H1 (cell line): ENCODE measurements around the gene AGPS.

Experiments
- CBX8 ChIP-seq: fragments of 300-800, 300-1000 bp; sonication (generic); IDR thresholded peaks from 2 replicates; pipeline ENCODE4 v1.7.1; 2016; ENCODE audit warnings: low read depth, low read length, borderline replicate concordance
- CTCF ChIP-seq, 3 experiments: IDR thresholded peaks; 1 replicate in 2 of 3; 2 replicates in 1 of 3; pipeline versions ENCODE4 v1.5.1 to v1.6.1; 2011; ENCODE audit warnings: low read length in 3 of 3, mild to moderate bottlenecking in 3 of 3, inconsistent platforms in 2 of 3, low read depth in 1 of 3, moderate library complexity in 1 of 3; ENCODE audit not compliant: insufficient read depth in 1 of 3; ENCODE audit errors: control extremely low read depth in 1 of 3
- EGR1 ChIP-seq: IDR thresholded peaks from 2 replicates; pipeline ENCODE4 v1.6.1; 2011; ENCODE audit warnings: low read depth, low read length, borderline replicate concordance
- EP300 ChIP-seq, 2 experiments: IDR thresholded peaks; 1 replicate in 1 of 2; 2 replicates in 1 of 2; pipeline ENCODE4 v1.6.1; 2011 to 2012; ENCODE audit warnings: low read depth in 2 of 2, low read length in 2 of 2, mild to moderate bottlenecking in 2 of 2, borderline replicate concordance in 1 of 2, inconsistent platforms in 1 of 2, moderate library complexity in 1 of 2
- EZH2 ChIP-seq: fragments of 200-600 bp; sonication (generic); IDR thresholded peaks from 2 replicates; pipeline ENCODE4 v1.7.1; 2012; ENCODE audit warnings: low read depth, mild to moderate bottlenecking, moderate library complexity, low read length, inconsistent platforms; ENCODE audit not compliant: severe bottlenecking
- MAFK ChIP-seq: IDR thresholded peaks from 2 replicates; pipeline ENCODE4 v1.6.1; 2012; ENCODE audit warnings: low read depth, mild to moderate bottlenecking, improper control_type of control experiment, low read length
- POLR2A ChIP-seq, 2 experiments: IDR thresholded peaks; 1 replicate in 1 of 2; 2 replicates in 1 of 2; pipeline ENCODE4 v1.6.1; 2011; ENCODE audit warnings: low read depth in 2 of 2, low read length in 2 of 2, mild to moderate bottlenecking in 2 of 2; ENCODE audit errors: control extremely low read depth in 1 of 2
- POLR2AphosphoS5 ChIP-seq: IDR thresholded peaks from 2 replicates; pipeline ENCODE4 v1.6.1; 2011; ENCODE audit warnings: low read depth, low read length
- RBBP5 ChIP-seq: IDR thresholded peaks from 2 replicates; pipeline ENCODE4 v1.7.1; 2012; ENCODE audit warnings: low read depth, mild to moderate bottlenecking, inconsistent platforms, low read length, moderate library complexity, borderline replicate concordance
- RNF2 ChIP-seq: fragments of 200-900, 300-1000 bp; sonication (generic); IDR thresholded peaks from 2 replicates; pipeline ENCODE4 v1.7.1; 2016; ENCODE audit warnings: borderline replicate concordance, low read depth, mild to moderate bottlenecking, antibody characterized with exemption, low read length; ENCODE audit not compliant: poor library complexity, severe bottlenecking; ENCODE audit errors: missing control alignments
- TCF12 ChIP-seq: IDR thresholded peaks from 2 replicates; pipeline ENCODE4 v1.6.1; 2011; ENCODE audit warnings: low read depth, mild to moderate bottlenecking, low read length

DNA sequence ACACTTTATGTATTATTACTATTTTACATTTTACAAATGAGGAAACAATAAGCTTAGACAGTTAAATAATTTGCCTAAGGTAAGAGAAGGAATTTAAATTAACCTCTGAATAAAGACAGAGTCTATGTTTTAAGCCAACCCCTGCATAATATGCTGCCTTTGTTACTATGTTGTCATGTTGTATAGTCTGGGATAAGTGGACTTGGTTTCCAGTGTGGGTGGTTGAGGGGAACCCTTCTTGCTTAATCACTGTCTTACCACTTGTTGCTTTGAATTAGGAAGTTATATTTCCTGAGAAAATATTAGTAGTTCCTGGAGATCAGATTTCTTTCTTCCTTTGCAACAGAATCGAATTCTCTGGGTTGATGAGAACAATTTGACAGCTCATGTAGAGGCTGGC, 52.6 kb downstream of the AGPS start:
- no peak for TF ChIP-seq EP300 (IDR thresholded peaks at IDR 0.05; ENCODE audit: borderline replicate concordance in 1 of 2, low read depth in 2 of 2, low read length in 2 of 2)
- TF ChIP-seq CTCF (IDR thresholded peaks at IDR 0.05; ENCODE audit: control extremely low read depth in 1 of 3, insufficient read depth in 1 of 3, low read depth in 1 of 3, low read length in 3 of 3), result no peak
- TF ChIP-seq POLR2A (IDR thresholded peaks at IDR 0.05; ENCODE audit: control extremely low read depth in 1 of 2, low read depth in 2 of 2, low read length in 2 of 2), result no peak
- TF ChIP-seq TCF12, result no peak
- no peak for TF ChIP-seq POLR2AphosphoS5
- TF ChIP-seq MAFK, result no peak
- TF ChIP-seq RBBP5, result no peak
- TF ChIP-seq EGR1, result no peak
- TF ChIP-seq RNF2, result no peak
- no peak for TF ChIP-seq CBX8
- no peak for TF ChIP-seq EZH2
